Subcutaneous adipose tissue (tissue), 4 donors: ENCODE data around the gene CYP1A1. TPM values are rescaled to one million over a fixed set of nuclear protein-coding genes. Genes with fewer than 3 reads are reported as not detected.

ENCODE experiments used
- total RNA-seq, 4 donors: library from RNA; depleted of rRNA; stranded (reverse); fragments of >200 nt; gene quantifications; one replicate each; pipeline ENCODE4 v1.1.0, GENCODE V29; 2016
- TF ChIP-seq, protein P1 (sequence below): fragments of 450-650 bp; IDR thresholded peaks from one replicate; pipeline ENCODE4 v1.5.1; 2016; ENCODE audit warnings: low read depth, mild to moderate bottlenecking, control low read depth, antibody characterized with exemption, moderate library complexity

The CYP1A1 gene, protein sequence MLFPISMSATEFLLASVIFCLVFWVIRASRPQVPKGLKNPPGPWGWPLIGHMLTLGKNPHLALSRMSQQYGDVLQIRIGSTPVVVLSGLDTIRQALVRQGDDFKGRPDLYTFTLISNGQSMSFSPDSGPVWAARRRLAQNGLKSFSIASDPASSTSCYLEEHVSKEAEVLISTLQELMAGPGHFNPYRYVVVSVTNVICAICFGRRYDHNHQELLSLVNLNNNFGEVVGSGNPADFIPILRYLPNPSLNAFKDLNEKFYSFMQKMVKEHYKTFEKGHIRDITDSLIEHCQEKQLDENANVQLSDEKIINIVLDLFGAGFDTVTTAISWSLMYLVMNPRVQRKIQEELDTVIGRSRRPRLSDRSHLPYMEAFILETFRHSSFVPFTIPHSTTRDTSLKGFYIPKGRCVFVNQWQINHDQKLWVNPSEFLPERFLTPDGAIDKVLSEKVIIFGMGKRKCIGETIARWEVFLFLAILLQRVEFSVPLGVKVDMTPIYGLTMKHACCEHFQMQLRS
- 1 to 10 TPM; 1.1 to 9.0 (median 4.2) TPM for total RNA-seq

DNA sequence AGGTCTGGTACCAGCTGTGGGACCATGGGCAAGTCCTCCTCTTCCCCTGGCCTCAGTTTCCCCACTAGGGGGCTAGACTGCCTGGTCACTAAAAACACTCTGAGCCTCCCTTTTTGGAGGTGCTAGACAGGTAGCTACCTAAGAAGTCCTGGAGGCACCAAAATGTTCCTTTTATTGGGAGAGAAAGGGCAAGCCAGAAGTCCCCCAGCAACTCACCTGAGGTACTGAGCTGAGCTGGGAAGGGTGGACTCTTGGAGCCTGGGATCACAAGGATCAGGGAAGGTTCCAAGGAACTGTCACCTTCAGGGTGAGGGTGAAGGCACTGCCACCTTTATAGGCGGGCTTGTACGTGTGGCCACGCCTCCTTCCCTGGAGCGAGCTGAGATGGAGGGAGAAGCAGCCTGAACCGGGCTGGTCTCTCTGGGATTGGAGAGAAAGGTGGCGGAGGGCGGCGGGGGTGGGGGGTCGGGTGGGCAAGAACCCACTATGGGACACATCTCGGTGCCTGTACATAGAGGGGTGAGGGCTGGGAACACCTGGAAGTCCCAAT is at the start of gene CYP1A1:
TSS of gene CYP1A1 (minus strand) at position 304 of the 550 bp plus-strand sequence. CDS start 2,431 bp downstream, outside the sequence.
- TF ChIP-seq, protein P1, sequence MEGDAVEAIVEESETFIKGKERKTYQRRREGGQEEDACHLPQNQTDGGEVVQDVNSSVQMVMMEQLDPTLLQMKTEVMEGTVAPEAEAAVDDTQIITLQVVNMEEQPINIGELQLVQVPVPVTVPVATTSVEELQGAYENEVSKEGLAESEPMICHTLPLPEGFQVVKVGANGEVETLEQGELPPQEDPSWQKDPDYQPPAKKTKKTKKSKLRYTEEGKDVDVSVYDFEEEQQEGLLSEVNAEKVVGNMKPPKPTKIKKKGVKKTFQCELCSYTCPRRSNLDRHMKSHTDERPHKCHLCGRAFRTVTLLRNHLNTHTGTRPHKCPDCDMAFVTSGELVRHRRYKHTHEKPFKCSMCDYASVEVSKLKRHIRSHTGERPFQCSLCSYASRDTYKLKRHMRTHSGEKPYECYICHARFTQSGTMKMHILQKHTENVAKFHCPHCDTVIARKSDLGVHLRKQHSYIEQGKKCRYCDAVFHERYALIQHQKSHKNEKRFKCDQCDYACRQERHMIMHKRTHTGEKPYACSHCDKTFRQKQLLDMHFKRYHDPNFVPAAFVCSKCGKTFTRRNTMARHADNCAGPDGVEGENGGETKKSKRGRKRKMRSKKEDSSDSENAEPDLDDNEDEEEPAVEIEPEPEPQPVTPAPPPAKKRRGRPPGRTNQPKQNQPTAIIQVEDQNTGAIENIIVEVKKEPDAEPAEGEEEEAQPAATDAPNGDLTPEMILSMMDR = no peak

DNA sequence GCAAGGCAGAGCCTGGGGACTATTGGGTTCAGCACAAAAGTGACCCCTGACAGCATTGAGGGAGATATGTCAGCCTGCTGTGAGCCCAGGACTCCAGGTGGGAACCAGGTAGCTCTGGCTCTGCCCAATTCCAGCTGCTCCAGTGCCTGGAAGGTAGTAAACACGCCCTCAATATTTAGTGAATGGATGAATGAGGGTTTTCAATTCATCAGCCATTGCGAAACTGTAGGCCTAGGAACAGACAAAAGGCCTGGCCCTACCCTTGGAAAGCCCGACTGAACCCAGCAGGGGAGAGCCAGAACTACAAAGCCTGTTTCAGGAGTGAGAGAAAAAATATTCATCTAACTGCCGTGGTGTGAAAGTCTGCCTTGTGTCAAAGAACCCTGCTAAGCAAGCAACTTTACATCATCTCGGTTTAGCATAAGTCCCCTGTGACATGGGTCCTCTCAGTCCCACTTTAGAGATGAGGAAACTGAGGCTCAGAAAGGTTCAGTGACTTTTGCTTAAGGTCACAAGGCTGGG is 48.5 kb upstream of the CYP1A1 start:
- TF ChIP-seq, protein P1 = no peak

DNA sequence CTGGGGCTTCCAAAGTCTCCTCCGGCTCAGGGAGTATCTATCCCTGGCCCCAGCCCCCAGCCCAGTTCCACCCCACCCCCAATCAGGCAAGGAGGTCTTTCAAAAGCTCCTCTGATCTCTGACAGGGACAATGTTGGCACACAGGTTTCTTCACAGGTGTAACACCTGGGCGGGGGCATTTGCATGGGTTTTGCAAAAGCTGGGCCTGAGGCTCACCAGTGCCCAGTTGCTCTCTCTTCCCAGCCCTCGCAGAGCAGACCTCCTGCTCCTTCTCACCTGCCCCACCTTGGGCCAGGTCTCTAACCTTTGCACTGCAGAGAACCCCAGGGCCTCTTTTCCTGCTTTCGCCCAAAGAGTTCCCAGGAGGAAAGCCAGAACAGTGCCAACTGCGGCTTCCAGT is 48.0 kb upstream of the CYP1A1 start:
- TF ChIP-seq, protein P1 = no peak

DNA sequence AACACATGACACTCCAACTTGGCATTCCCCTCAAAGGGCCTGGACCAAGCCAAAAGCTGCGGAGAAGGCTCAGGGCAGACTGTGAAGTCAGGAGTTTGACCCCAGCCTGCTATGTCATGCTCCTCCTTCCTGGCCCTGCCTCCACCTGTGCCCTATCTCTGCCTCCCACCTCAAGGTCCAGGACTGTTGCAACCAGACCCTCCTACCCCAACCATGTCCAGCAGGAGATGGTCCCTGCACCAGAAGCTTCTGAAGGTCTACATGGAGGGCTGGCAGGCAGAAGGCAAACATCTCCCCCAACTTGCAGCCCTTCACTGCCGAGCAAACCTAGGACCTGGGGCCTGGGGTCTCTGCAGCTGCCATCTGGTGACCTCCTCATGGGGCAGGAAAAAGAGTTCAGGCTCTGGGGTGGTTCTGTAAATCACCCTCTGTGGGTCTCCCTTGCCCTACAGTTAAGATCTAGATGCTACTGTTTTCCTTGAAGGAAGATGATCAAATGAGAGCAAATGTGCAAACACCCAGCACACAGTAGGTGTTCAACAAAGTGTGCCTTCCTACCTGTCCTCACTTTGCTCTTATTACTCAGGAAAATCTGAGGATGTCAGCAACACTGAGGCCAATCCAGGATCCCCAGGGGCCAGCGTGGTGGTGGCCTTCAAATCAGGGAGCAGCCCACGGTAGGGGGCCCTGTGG is 45.0 kb upstream of the CYP1A1 start:
- TF ChIP-seq, protein P1 = no peak

DNA sequence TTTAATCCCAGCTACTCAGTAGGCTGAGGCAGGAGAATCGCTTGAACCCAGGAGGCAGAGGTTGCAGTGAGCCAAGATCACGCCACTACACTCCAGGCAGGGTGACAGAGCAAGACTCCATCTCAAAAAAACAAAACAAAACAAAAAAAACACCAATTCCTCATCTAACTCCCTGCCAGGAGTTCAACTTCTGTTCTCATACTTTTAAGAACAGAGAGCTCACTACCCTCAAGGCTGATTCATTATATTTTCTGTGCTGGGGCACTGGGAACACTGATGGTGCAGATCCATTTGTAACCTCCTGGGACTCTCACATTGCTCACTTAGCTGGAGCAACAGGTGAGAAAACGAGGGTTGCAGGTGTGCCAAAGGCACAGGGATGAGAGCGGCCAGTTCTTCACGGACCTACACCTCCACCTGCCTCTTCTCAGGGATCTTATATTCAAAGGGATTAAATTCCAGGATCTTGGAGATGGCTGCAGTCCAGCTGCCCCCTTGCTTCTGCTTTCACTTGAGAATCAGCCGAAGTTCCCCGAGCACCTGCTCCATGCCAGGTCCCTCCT is 44.2 kb upstream of the CYP1A1 start:
- TF ChIP-seq, protein P1 = no peak

DNA sequence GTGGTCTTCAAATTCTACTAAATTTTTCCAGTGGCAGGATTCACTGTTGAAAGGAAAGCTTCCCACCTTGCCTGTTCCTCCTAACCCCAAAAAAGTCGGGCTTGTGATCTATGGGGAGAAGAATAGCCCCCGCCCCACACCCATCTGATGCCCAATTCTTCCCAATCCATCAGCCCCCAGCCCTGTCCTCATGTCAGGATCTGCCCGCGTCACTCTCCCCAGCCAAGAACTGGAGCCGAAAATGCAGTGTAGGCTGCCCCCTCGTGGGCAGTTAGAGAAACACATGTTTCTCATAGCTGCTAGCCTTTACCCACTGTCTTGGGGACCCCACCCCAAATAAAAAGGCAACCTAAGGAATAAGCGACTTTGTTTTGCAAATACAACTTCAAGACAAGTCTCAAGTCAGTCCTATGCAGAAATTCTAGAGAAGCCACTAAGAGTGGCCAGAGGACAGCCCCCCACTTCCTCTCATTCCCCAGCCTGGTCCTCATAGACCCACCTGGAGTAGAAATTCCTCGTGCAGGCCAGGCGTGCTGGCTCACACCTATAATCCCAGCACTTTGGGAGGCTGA is 43.5 kb upstream of the CYP1A1 start:
- TF ChIP-seq, protein P1 = no peak
